ENCODE data around the gene PALLD.

Gene PALLD

GRCh38 chr4:168574581-168575295 is 77.9 kb downstream of the PALLD start:
- in situ Hi-C loops (cut with MboI; ENCODE audit: low pct_unique_long_range_greater_than_20kb, low sequenced_read_pairs) = no loop called here
- DNase-seq = no peak

- in situ Hi-C loops (cut with MboI; ENCODE audit: low pct_unique_long_range_greater_than_20kb, low sequenced_read_pairs) = no loop called here
- DNase-seq = no peak
These were observed 78.6 kb downstream of the PALLD start for GRCh38 chr4:168575473-168575872.

- in situ Hi-C loops (cut with MboI; ENCODE audit: low pct_unique_long_range_greater_than_20kb, low sequenced_read_pairs) = no loop called here
- no peak for DNase-seq
These were observed 80.8 kb downstream of the PALLD start for GRCh38 chr4:168577624-168578023.

- in situ Hi-C loops (cut with MboI; ENCODE audit: low pct_unique_long_range_greater_than_20kb, low sequenced_read_pairs) = no loop called here
- no peak for DNase-seq
These were observed 83.4 kb downstream of the PALLD start for GRCh38 chr4:168580228-168580627.

GRCh38 chr4:168584321-168584771 is 87.5 kb downstream of the PALLD start:
- no peak for DNase-seq

GRCh38 chr4:168585168-168586091 is 88.6 kb downstream of the PALLD start:
- DNase-seq = peak; percentile 47
- in situ Hi-C loops (cut with MboI; ENCODE audit: low pct_unique_long_range_greater_than_20kb, low sequenced_read_pairs) = no loop called here

More at GRCh38 chr4:168584321-168584771, 87.5 kb downstream of the PALLD start:
- in situ Hi-C loops (cut with MboI; ENCODE audit: low pct_unique_long_range_greater_than_20kb, low sequenced_read_pairs) = no loop called here

- in situ Hi-C loops (cut with MboI; ENCODE audit: low pct_unique_long_range_greater_than_20kb, low sequenced_read_pairs) = no loop called here
- no peak for DNase-seq
These were observed 90.1 kb downstream of the PALLD start for GRCh38 chr4:168586926-168587325.

- no peak for DNase-seq
- in situ Hi-C loops (cut with MboI; ENCODE audit: low pct_unique_long_range_greater_than_20kb, low sequenced_read_pairs) = no loop called here
These were observed 90.7 kb downstream of the PALLD start for GRCh38 chr4:168587411-168588125.

GRCh38 chr4:168588916-168589531 is 92.2 kb downstream of the PALLD start:
- in situ Hi-C loops (cut with MboI; ENCODE audit: low pct_unique_long_range_greater_than_20kb, low sequenced_read_pairs) = no loop called here
- DNase-seq = no peak

GRCh38 chr4:168592676-168593075 is 95.8 kb downstream of the PALLD start:
- no peak for DNase-seq

GRCh38 chr4:168593399-168593798 is 96.5 kb downstream of the PALLD start:
- DNase-seq = no peak
- in situ Hi-C loops (cut with MboI; ENCODE audit: low pct_unique_long_range_greater_than_20kb, low sequenced_read_pairs) = no loop called here

More at GRCh38 chr4:168592676-168593075, 95.8 kb downstream of the PALLD start:
- in situ Hi-C loops (cut with MboI; ENCODE audit: low pct_unique_long_range_greater_than_20kb, low sequenced_read_pairs) = no loop called here

GRCh38 chr4:168594121-168594520 is 97.3 kb downstream of the PALLD start:
- no peak for DNase-seq
- in situ Hi-C loops (cut with MboI; ENCODE audit: low pct_unique_long_range_greater_than_20kb, low sequenced_read_pairs) = no loop called here

GRCh38 chr4:168598191-168598590 is 101.3 kb downstream of the PALLD start:
- in situ Hi-C loops (cut with MboI; ENCODE audit: low pct_unique_long_range_greater_than_20kb, low sequenced_read_pairs) = no loop called here
- no peak for DNase-seq

- in situ Hi-C loops (cut with MboI; ENCODE audit: low pct_unique_long_range_greater_than_20kb, low sequenced_read_pairs) = no loop called here
- no peak for DNase-seq
These were observed 104.1 kb downstream of the PALLD start for GRCh38 chr4:168600796-168601583.

- DNase-seq = no peak
- in situ Hi-C loops (cut with MboI; ENCODE audit: low pct_unique_long_range_greater_than_20kb, low sequenced_read_pairs) = no loop called here
These were observed 105.0 kb downstream of the PALLD start for GRCh38 chr4:168601899-168602298.

- DNase-seq = no peak
- in situ Hi-C loops (cut with MboI; ENCODE audit: low pct_unique_long_range_greater_than_20kb, low sequenced_read_pairs) = no loop called here
These were observed 107.9 kb downstream of the PALLD start for GRCh38 chr4:168604496-168605373.

- no peak for DNase-seq
- in situ Hi-C loops (cut with MboI; ENCODE audit: low pct_unique_long_range_greater_than_20kb, low sequenced_read_pairs) = no loop called here
These were observed 108.6 kb downstream of the PALLD start for GRCh38 chr4:168605411-168605810.

GRCh38 chr4:168607215-168607614 is 110.4 kb downstream of the PALLD start:
- in situ Hi-C loops (cut with MboI; ENCODE audit: low pct_unique_long_range_greater_than_20kb, low sequenced_read_pairs) = no loop called here
- no peak for DNase-seq

Data from KBM-7 (cell line).